HL-60/S4 treated with phorbol 12-myristate 13-acetate at 8.2 ng/mL for 4 days and 3 days (cell line): ENCODE results near the gene WHRN.

Experiments
- in situ Hi-C: fragments of 300-500 bp; cut with MboI; formaldehyde crosslinking; loops from 2 replicates; pipeline ENCODE4 v1.15.0; 2022; ENCODE audit warnings: low sequenced_read_pairs

WHRN gene

GRCh38 chr9:114388357-114388682 is 117.0 kb downstream of the WHRN start:
- in situ Hi-C loops = no loop called here

GRCh38 chr9:114387680-114388356 is 117.5 kb downstream of the WHRN start, which contains the start of gene AKNA:
AKNA (minus strand) TSS chr9:114387982; CDS start chr9:114381333, 6,649 bp downstream.
- in situ Hi-C loops = no loop called here

- in situ Hi-C loops = no loop called here
These were observed 118.2 kb downstream of the WHRN start for GRCh38 chr9:114386886-114387679.

- in situ Hi-C loops = no loop called here
These were observed 118.8 kb downstream of the WHRN start for GRCh38 chr9:114386361-114386885.

GRCh38 chr9:114385397-114386181 is 119.7 kb downstream of the WHRN start:
- in situ Hi-C loops = no loop called here

- in situ Hi-C loops = no loop called here
These were observed 120.4 kb downstream of the WHRN start for GRCh38 chr9:114384836-114385396.

- in situ Hi-C loops = no loop called here
These were observed 120.9 kb downstream of the WHRN start for GRCh38 chr9:114384341-114384740.

GRCh38 chr9:114383521-114384231 is 121.6 kb downstream of the WHRN start:
- in situ Hi-C loops = no loop called here

GRCh38 chr9:114382699-114383520 is 122.4 kb downstream of the WHRN start:
- in situ Hi-C loops = no loop called here

- in situ Hi-C loops = no loop called here
These were observed 126.4 kb downstream of the WHRN start for GRCh38 chr9:114378883-114379282.

- in situ Hi-C loops = no loop called here
These were observed 127.3 kb downstream of the WHRN start for GRCh38 chr9:114378016-114378415.

GRCh38 chr9:114376586-114377445 is 128.5 kb downstream of the WHRN start:
- in situ Hi-C loops = no loop called here

GRCh38 chr9:114375386-114376175 is 129.7 kb downstream of the WHRN start:
- in situ Hi-C loops = no loop called here

- in situ Hi-C loops = no loop called here
These were observed 130.3 kb downstream of the WHRN start for GRCh38 chr9:114374936-114375335.

GRCh38 chr9:114373960-114374730 is 131.1 kb downstream of the WHRN start:
- in situ Hi-C loops = no loop called here

GRCh38 chr9:114372921-114373448 is 132.3 kb downstream of the WHRN start:
- in situ Hi-C loops = no loop called here
